Body of pancreas (tissue), 4 donors: Measurements from ENCODE around the gene EIF4EBP3.

Experiments used
- CTCF ChIP-seq, 7 experiments: fragments of 450-650 bp in 4 of 7; fragments of 200-600 bp in 3 of 7; sonication (generic) in 3 of 7; IDR thresholded peaks; one replicate each; pipeline ENCODE4 v1.5.1; 2016 to 2019; ENCODE audit warnings: antibody characterized with exemption in 7 of 7
- POLR2A ChIP-seq, 3 donors: fragments of 450-650 bp; IDR thresholded peaks; one replicate each; pipeline ENCODE4 v1.6.1; 2016; ENCODE audit warnings: antibody characterized with exemption in 3 of 3, mild to moderate bottlenecking in 2 of 3

- TF ChIP-seq POLR2A (IDR thresholded peaks at IDR 0.05) (no peak), CTCF (IDR thresholded peaks at IDR 0.05) (no peak)
Observed at GRCh38 chr5:140587495-140587894, 40.0 kb downstream of the EIF4EBP3 start.
